Measurements from ENCODE around the gene CDH4.

The CDH4 gene

DNA sequence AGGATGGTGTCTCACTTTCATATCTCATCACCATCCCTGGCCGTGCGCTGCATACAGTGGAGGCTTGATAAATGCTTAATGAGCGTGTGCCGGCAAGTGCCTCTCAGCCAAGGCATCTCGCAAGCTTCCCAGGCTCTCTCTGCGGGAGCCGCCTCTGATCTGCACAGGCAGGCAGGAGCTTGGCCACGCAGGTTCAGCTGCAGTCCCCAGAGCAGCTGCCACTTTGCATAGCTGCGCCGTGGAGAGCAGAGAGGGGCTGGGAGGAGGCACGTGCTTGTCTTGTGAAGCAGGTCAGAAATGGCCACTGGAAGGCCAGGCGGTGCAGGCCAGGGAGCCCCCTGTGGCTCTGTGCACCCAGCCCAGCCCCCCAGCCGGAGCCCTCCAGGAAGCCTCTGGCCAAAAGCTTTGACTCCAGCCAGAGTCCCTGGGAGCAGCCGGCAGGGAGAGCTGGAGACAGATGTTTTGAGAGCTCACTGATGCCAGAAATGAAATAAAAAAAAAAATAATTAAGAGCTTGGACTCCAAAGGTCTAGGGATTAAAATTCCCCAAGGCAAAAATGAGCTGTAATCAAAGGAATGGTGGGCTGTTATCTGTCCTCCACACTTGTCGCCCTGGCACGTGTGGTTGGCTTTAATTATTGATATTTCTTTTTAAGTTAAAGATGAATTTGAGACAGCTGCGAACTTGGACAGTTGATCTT, 377.0 kb downstream of the CDH4 start:
- TF ChIP-seq CTCF (IDR thresholded peaks at IDR 0.05): no peak
- TF ChIP-seq ZFX (IDR thresholded peaks at IDR 0.05; ENCODE audit: borderline replicate concordance): no peak
- H3K27ac ChIP-seq: no peak overlapping the region

DNA sequence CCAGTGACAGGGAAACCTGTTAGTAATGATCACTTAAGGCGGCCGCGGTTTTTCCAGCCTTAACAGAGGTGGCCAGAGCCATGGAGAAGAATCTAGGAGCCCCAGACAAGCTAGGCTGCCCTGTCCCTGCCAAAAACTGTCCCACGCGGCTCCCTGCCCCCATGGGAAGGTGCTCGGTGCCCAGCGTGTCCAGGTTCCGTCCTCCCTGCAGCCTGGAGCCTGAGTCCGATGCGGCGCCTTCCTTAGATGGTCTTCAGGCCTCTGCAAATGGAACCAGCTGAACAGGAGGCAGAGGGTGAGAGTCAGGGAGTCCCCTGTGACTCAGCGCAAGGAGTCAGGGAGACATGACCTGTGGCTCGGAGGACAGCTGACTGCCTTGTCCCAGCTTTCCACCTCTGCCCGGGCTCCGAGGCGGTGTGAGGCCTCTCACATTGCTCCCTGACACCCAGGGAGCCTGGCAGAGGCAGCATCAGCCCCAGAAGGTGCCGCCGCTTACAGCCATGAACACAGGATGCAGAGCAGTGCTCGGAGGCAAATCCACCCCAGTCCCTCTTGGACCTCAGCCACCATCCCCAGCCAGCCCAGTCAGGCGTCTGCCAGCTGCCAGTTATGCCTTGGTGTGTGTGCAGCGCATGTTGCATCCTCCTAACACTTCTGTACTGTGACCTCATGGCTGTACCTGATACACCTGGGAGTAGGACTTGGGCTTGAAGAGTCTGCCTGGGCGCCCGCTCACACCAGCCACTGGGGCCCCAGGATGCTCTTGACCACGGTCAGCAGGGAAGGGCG, 377.7 kb downstream of the CDH4 start:
- TF ChIP-seq CTCF (IDR thresholded peaks at IDR 0.05): no peak
- TF ChIP-seq ZFX (IDR thresholded peaks at IDR 0.05; ENCODE audit: borderline replicate concordance): no peak
- no peak overlapping the region for H3K27ac ChIP-seq

GRCh38 chr20:61630391-61630650, 378.3 kb downstream of the CDH4 start:
- H3K27ac ChIP-seq: no peak overlapping the region
- no peak for TF ChIP-seq ZFX (IDR thresholded peaks at IDR 0.05; ENCODE audit: borderline replicate concordance)
- TF ChIP-seq CTCF (IDR thresholded peaks at IDR 0.05): no peak

GRCh38 chr20:61630816-61631215, 378.8 kb downstream of the CDH4 start:
- no peak overlapping the region for H3K27ac ChIP-seq
- no peak for TF ChIP-seq CTCF (IDR thresholded peaks at IDR 0.05)
- TF ChIP-seq ZFX (IDR thresholded peaks at IDR 0.05; ENCODE audit: borderline replicate concordance): no peak

- no peak for TF ChIP-seq ZFX (IDR thresholded peaks at IDR 0.05; ENCODE audit: borderline replicate concordance)
- no peak for TF ChIP-seq CTCF (IDR thresholded peaks at IDR 0.05)
- H3K27ac ChIP-seq: no peak overlapping the region
Observed at GRCh38 chr20:61631751-61632150, 379.7 kb downstream of the CDH4 start.

DNA sequence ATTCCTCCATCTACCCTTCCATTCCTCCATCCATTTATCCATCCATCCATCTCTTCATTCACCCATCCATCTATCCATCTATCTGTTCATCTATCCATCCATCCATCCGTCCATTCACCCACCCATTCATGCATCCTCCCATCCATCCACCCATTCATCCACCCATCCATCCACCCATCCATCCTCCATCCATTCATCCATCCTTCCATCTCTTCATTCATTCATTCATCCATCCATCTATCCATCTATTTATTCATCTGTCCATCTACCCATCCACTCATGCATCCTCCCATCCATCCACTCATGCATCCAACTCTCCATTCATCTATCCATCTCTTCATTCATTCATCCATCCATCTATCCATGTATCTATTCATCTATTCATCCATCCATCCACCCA, 380.9 kb downstream of the CDH4 start:
- no peak overlapping the region for H3K27ac ChIP-seq
- TF ChIP-seq ZFX (IDR thresholded peaks at IDR 0.05; ENCODE audit: borderline replicate concordance): no peak
- no peak for TF ChIP-seq CTCF (IDR thresholded peaks at IDR 0.05)

GRCh38 chr20:61634376-61635145, 382.5 kb downstream of the CDH4 start:
- TF ChIP-seq CTCF (IDR thresholded peaks at IDR 0.05): no peak
- no peak for TF ChIP-seq ZFX (IDR thresholded peaks at IDR 0.05; ENCODE audit: borderline replicate concordance)

More at GRCh38 chr20:61634376-61635145, 382.5 kb downstream of the CDH4 start:
- H3K27ac ChIP-seq: no peak overlapping the region
